HFF-Myc (cell line): ENCODE measurements around the gene KRTAP4-2.
"Not testable (repeated sequence)": the region's sequence is repeated elsewhere in the genome, so short reads cannot be mapped to it uniquely, and the experiment has no call there.

Experiments used
- DNase-seq: peaks from one replicate; pipeline ENCODE4 v3.0.0-alpha.2; 2011; ENCODE audit warnings: low read depth; ENCODE audit errors: extremely low read depth
- H3K4me3 ChIP-seq: replicated peaks from 2 replicates; pipeline ENCODE4 v1.5.1; 2011; ENCODE audit warnings: low read depth, mild to moderate bottlenecking, control low read depth, low read length
- TF ChIP-seq, protein P1 (sequence below): IDR thresholded peaks from 2 replicates; pipeline ENCODE4 v1.5.1; 2012; ENCODE audit warnings: mild to moderate bottlenecking, low read depth, low read length, control low read depth; ENCODE audit errors: missing control alignments

Gene KRTAP4-2

DNA sequence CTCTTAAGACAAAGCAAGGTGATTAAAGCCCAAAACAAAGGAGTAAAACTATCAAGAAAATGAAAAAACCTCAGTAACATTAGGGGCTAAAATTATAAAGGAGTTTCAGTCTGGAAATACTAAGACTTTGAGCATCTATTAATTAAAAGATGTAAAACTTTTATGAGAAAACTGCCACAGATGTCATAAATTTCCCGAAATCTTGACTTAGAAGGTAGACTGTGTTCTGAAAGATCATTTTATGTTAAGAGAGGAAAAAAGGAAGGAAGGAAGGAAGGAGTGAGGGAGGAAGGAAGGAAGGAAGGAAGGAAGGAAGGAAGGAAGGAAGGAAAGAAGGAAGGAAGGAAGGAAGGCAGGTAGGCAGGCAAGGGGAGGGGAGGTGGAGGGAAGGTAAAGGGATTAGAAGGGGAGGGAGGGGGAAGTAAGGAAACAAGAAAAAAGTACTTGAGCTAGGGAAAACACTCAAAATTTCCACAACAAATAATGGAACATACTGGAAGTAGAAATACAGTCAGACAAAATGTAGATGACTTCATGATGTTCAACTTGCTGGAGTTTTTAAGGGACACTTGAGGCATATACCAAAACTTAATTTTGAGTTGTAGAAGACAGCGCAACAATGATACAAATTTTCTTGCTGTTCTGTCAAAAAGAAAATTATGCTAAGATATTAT is 30.4 kb downstream of the KRTAP4-2 start:
- H3K4me3 ChIP-seq: no peak overlapping the region
- no peak for DNase-seq
- TF ChIP-seq, protein P1, sequence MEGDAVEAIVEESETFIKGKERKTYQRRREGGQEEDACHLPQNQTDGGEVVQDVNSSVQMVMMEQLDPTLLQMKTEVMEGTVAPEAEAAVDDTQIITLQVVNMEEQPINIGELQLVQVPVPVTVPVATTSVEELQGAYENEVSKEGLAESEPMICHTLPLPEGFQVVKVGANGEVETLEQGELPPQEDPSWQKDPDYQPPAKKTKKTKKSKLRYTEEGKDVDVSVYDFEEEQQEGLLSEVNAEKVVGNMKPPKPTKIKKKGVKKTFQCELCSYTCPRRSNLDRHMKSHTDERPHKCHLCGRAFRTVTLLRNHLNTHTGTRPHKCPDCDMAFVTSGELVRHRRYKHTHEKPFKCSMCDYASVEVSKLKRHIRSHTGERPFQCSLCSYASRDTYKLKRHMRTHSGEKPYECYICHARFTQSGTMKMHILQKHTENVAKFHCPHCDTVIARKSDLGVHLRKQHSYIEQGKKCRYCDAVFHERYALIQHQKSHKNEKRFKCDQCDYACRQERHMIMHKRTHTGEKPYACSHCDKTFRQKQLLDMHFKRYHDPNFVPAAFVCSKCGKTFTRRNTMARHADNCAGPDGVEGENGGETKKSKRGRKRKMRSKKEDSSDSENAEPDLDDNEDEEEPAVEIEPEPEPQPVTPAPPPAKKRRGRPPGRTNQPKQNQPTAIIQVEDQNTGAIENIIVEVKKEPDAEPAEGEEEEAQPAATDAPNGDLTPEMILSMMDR: no peak

DNA sequence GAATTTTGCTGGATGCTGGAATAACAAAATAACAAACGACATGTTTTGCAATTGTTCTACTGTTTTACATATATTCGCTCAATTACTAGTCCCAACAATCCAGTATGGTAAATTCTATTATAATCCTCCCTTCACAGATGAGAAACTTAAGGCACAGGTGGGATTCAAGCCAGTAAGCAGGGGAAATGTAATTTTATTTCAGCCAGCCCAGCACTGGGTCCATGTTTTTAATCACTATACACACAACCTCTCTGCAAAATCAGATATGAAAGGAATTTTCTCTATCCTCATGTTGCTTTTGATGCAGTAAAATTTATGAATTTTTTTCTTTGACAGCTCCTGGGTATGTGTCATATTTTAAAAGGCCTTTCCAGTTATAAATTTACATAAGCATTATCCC is 32.8 kb downstream of the KRTAP4-2 start:
- TF ChIP-seq, protein P1: no peak
- DNase-seq: no peak
- H3K4me3 ChIP-seq: no peak overlapping the region

DNA sequence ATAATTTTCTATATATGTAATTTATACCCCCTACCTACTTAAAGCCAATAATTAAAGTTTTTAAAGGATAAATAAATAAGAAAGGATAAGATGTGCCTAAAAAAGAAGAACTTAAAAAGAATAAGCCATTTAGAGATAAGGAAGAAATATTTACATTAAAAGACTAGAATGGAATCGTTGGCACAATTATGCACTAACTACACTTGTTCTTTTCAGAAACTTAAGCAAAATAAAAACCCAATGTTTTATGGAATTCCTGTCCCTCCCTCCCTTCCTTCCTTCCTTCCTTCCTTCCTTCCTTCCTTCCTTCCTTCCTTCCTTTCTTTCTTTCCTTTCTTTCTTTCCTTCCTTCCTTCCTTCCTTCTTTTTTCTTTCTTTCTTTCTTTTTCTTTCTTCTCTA is 33.2 kb downstream of the KRTAP4-2 start:
- DNase-seq: no peak
- H3K4me3 ChIP-seq: no peak overlapping the region
- TF ChIP-seq, protein P1: no peak

DNA sequence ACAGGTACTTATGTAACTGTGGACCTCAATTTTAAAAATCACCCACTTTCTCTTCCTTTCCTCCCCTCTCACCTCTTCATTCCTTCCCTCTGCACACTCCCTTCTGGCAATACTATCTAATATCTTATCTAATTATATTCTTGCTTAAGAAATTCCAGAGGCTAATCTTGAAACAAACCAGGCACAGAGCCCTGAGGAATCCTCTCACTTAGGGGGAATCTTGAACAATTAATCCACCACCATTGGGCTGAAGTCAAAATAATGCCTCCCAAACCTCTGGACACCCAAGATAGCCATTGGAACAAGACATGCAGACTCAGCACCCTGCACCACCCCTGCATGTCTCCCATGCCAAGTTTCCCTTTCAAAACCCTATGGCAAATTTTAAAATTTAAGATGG is 36.7 kb downstream of the KRTAP4-2 start:
- no peak for DNase-seq
- TF ChIP-seq, protein P1: no peak
- no peak overlapping the region for H3K4me3 ChIP-seq

DNA sequence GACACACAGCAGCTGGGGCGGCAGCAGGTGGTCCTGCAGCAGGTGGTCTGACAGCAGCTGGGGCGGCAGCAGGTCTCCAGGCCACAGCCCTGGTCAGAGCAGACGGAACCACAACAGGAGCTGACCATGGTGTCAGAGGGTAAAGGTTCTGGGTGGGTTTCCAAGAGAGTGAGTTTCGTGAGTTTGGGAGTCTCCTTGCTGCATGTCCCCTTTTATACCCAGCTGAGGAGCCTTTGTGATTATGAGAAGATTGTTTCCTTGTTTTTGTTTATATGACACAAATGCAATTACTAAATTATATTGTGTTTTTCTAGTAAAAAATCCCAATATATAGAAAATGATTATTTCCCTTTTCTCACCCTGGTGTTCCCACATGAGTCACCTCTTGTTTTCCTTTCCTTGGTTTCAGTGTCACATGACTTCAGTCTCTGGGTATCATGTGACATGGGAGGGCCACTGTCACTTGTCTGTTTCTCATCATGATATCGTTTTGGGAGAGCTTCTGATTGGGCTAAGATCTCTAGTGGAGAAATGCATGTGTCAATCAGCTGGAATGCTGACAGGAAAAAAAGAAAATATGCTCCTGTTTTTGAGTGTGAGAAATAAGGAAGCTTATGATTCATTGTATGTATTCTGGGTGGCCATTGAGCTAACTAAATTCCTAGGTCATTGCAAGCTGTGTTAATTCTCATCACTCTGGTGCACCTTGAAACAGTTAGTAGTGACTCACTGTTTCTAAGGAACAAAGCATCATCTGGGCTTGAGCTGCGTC is 37.5 kb downstream of the KRTAP4-2 start, which contains the start of gene KRTAP4-6:
Gene KRTAP4-6, minus strand, starts transcription at position 185 of the 772 bp plus-strand sequence. Its CDS starts 57 bp downstream, at position 128.
- TF ChIP-seq, protein P1: no peak
- H3K4me3 ChIP-seq: no peak within 1 kb of the TSS
- DNase-seq: peak; percentile 35

DNA sequence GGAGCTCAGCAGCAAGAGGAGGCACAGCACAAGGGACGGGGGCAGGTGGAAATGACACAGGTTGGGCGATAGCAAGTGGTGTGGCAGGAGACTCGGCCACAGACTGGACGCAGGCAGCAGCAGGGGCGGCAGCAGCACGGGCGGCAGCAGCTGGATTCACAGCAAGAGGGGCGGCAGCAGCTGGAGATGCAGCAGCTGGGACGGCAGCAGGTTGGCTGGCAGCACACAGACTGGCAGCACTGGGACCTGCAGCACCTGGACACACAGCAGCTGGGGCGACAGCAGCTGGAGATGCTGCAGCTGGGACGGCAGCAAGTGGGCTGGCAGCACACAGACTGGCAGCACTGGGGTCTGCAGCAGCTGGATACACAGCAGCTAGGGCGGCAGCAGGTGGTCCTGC is 38.2 kb downstream of the KRTAP4-2 start:
- not testable (repeated sequence) for H3K4me3 ChIP-seq, DNase-seq
